ENCODE data around the gene UBE3C.

DNA sequence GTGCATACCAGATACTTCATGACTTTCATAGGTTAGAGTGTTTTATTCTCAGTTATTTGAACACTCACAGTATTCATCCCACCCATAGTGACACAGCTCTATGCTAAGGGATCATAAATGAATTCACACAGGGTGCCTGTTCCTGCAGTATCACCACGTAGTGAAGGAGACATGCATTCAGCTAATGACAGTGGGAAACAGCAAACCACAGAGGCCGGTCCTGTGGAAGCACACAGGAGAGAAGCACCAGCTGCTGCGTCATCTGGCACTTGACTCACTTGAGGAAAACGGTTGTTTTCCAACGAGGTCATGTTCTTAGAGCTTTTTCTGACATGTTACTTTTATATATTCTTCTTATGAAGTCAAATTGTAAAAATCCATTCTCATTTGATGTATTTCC is 73.0 kb downstream of the UBE3C start:
- TF ChIP-seq, protein P1, sequence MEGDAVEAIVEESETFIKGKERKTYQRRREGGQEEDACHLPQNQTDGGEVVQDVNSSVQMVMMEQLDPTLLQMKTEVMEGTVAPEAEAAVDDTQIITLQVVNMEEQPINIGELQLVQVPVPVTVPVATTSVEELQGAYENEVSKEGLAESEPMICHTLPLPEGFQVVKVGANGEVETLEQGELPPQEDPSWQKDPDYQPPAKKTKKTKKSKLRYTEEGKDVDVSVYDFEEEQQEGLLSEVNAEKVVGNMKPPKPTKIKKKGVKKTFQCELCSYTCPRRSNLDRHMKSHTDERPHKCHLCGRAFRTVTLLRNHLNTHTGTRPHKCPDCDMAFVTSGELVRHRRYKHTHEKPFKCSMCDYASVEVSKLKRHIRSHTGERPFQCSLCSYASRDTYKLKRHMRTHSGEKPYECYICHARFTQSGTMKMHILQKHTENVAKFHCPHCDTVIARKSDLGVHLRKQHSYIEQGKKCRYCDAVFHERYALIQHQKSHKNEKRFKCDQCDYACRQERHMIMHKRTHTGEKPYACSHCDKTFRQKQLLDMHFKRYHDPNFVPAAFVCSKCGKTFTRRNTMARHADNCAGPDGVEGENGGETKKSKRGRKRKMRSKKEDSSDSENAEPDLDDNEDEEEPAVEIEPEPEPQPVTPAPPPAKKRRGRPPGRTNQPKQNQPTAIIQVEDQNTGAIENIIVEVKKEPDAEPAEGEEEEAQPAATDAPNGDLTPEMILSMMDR (IDR thresholded peaks at IDR 0.05; ENCODE audit: low read depth, low read length) = no peak
- no peak for TF ChIP-seq EZH2phosphoT487 (IDR thresholded peaks at IDR 0.05; ENCODE audit: low read depth)
